Jurkat, Clone E6-1 (cell line): Measurements from ENCODE around the gene KRT33A. TPM values are rescaled to one million over a fixed set of nuclear protein-coding genes. Genes with fewer than 3 reads are reported as not detected.
"Not testable (repeated sequence)": the region's sequence is repeated elsewhere in the genome, so short reads cannot be mapped to it uniquely, and the experiment has no call there.

Experiments used
- DNase-seq: peaks from one replicate; pipeline ENCODE4 v3.0.0-alpha.2; 2011; ENCODE audit warnings: low read depth, low spot score
- H3K4me3 ChIP-seq: 2 replicates; pipeline ENCODE4 v1.5.1; 2011; ENCODE audit warnings: mild to moderate bottlenecking, low read length, control low read depth, moderate library complexity
- polyA plus RNA-seq: library from polyadenylated mRNA; unstranded; fragments of >200 nt; gene quantifications from one replicate; pipeline ENCODE4 v1.2.1, GENCODE V29; 2012; ENCODE audit warnings: missing spikeins; ENCODE audit not compliant: insufficient read length, insufficient read depth

The KRT33A gene
- polyA plus RNA-seq: not detected

DNA sequence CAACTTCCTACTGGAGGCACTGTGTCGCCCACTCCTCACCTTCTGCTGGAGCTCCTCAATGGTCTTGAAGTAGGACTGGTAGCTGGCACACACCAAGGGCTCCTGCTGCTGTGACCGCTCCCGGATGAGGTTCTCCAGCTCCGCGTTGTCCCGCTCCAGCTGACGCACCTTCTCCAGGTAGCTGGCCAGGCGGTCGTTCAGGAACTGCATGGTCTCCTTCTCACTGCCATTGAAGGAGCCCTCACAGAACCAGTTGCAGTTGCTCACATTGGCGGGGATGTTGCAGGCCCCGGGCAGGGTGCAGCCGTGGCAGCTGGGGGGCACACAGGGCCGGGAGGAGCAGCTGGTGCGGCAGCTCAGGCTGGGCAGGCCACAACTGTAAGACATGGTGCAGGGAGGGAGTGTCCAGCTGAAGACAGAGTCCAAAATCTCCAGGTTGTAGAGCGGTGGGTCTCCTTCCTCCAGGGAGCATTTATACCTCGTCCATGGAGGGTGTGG lies at the start of gene KRT33A:
Gene KRT33A, minus strand, starts transcription at position 448 of the 498 bp plus-strand sequence. Its CDS starts 61 bp downstream, at position 387.
- DNase-seq, H3K4me3 ChIP-seq: not testable (repeated sequence)

DNA sequence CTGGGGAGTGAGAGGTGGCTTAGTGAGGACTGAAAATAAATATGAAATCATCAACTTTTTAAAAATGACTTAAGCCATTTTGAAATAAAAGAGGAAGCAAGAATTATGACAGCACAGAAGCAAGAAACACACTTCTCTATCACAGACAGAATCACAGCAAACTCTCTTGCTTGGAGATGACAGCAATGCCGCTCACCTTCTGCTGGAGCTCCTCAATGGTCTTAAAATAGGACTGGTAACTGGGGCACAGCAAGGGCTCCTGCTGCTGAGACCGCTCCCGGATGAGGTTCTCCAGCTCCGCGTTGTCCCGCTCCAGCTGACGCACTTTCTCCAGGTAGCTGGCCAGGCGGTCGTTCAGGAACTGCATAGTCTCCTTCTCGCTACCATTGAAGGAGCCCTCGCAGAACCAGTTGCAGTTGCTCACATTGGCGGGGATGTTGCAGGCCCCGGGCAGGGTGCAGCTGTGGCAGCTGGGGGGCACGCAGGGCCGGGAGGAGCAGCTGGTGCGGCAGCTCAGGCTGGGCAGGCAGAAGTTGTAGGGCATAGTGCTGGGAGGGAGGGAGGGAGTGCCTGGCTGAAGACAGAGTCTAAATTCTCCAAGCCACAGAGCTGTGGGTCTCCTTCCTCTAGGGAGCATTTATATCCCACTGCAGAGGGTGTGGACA lies 46.5 kb upstream of the KRT33A start, which contains the start of gene KRT31:
Gene KRT31, minus strand, starts transcription at position 613 of the 665 bp plus-strand sequence. Its CDS starts 69 bp downstream, at position 544.
- H3K4me3 ChIP-seq: no peak within 1 kb of the TSS
- no peak for DNase-seq

DNA sequence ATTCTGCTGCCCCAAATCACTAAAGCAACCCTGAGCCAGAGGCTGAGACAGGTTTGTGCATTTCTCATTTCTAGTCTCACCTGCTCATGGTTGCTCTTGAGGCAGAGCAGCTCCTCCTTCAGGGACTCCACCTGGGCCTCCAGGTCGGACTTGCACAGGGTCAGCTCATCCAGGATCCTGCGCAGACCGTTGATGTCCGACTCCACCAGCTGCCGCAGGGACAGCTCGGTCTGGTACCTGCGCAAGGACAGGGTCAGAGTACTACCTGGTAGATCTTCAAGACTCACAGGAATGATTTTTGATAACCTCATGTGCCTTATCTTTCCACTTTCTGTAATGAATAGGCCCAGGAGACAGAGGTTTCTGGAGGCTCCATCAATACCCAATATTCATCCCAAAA lies 45.7 kb upstream of the KRT33A start:
- no peak for DNase-seq
- no peak overlapping the region for H3K4me3 ChIP-seq

DNA sequence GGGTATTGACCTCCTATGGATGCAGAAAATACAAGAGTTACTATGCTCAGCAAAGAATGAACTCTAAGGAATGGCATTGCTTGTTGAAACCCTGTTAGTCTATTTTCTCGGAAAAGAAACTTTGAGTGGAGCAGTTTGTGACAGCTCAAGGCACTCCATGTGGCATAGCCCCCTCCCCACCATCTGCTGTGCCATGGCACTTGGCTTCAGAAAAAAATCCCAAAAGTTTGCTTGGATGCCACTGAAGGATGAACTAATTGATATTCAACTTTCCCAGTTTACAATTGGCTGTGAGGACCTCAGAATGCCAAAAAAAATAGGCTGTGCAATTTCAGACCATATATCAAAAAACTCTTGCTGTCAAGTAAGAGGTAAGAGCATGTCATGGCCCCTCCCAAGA lies 45.0 kb upstream of the KRT33A start:
- DNase-seq: no peak
- H3K4me3 ChIP-seq: no peak overlapping the region

DNA sequence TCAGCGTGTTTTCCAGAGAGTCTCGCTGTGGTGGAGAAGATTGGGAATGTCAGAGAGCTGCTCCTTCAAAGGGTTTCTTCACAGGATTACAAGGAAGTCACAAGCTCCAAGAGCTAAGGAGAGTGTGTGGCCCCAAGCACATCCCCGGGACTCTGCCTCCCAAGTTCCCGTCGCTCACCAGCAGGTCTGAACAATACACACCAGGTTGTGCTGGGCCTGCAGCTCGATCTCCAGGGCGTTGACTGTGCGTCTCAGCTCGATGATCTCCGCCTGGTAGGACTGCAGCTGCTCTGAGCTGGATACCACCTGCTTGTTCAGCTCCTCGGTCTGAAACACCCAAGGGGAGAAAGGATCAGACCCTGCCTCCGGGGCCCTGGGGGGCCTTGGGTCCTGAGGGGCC lies 44.4 kb upstream of the KRT33A start:
- H3K4me3 ChIP-seq, DNase-seq: not testable (repeated sequence)

DNA sequence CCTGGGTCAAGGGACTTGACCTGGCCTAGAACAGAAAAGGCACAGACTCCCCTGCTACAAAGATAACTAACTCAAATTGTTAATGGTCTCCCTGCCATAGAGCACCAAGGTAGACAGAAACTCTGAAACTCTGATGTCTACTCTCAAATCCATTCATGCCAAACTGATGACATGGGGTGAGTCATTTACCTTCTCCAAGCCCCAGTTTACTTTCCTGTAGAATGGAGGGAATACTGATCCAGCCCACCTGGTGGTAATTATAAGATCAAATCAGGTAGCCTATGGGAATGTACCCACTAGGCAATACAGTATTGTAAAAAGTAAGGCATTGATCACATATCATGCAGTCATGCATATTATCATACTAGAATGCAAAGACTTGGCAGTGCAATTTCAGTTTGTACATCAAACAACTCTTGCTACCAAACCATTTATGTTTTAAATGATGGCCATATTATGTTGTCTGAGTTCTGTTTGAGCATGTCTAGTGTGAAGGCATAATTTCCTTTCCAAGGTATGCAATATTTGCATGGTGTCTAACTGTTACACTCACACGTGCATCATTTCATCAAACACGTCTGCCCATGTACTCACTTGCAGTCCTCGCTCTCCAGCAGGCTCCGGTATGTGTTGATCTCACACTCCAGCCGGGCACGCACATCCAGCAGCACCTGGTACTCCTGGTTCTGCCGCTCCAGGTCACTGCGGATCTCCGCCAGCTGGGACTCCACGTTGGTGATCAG lies 43.8 kb upstream of the KRT33A start:
- DNase-seq: no peak
- no peak overlapping the region for H3K4me3 ChIP-seq

DNA sequence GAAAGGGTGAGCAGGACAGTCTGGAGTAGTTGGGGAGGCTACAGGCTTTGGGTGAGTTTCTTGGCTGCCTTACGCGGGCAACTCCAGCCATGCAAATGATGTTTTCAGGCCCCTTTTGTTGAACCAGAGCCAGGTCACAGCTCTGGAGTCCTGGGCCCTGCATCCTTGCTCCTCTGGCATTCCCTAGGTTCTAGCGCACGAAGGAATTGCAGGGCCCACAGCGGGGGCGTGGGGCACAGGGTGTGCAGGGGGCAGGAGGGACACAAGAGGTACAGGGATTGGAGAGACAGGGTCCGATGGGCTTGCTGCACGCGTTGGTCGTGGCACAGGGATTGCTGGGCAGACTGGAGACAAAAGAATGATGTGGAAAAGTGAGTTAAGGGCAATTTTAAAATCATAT lies 43.2 kb upstream of the KRT33A start:
- no peak overlapping the region for H3K4me3 ChIP-seq
- no peak for DNase-seq

DNA sequence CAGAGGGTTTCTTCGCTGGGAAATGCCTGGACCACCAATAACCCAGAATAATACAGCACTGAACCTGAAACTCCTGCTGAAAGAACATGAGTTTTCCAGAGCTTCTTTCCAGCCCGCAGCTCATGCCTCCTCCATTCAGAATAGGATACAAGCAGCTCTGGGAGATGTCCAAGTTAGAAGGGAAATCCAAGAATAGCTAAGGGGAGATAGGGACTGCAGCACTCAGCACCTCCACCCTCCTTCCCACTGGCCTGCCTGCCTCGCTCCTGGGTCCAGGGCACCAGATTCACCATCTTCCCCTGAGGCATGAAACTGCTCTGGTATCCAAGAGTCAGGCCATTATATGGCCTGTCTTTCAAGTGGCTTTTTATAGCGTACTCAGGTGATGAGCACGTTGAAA lies 42.7 kb upstream of the KRT33A start:
- no peak for DNase-seq
- H3K4me3 ChIP-seq: no peak overlapping the region

DNA sequence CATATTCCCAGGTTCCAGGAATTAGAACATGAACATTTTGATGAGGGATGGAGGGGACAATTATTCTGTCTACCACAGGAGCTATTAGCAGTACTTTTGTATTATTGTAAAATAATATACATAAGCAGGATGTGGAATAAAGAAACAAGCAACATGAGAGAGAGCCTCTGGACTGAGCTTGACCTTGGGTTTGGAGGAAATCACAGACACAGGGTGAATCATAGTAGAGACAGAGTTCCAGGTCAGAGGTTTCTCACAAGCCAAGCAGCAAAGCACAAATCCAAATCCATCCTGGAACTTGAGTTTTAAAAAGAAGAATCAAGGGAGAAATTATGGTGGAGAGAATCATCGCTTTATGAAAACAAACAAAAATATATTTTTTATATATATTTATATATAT lies 41.6 kb upstream of the KRT33A start:
- H3K4me3 ChIP-seq: no peak overlapping the region
- no peak for DNase-seq

DNA sequence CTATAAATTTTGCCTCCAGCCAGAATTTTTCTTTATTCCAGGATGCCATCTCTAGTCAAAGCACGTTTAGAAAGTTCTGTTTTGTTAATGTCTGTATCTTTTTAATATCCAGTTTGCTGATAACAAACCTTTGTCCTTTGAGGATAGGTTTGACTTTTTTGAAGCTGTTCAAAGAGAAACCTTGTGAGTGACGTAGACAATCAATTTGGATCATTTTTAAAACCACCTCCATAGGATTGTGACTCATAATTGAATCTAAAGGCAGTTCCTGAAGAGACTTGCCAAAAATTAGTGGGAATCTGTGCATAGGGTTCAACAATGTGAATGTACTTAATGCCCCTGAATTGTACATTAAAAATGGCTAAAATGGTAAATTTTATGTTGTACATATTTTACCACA lies 40.9 kb upstream of the KRT33A start:
- DNase-seq: no peak
- no peak overlapping the region for H3K4me3 ChIP-seq

DNA sequence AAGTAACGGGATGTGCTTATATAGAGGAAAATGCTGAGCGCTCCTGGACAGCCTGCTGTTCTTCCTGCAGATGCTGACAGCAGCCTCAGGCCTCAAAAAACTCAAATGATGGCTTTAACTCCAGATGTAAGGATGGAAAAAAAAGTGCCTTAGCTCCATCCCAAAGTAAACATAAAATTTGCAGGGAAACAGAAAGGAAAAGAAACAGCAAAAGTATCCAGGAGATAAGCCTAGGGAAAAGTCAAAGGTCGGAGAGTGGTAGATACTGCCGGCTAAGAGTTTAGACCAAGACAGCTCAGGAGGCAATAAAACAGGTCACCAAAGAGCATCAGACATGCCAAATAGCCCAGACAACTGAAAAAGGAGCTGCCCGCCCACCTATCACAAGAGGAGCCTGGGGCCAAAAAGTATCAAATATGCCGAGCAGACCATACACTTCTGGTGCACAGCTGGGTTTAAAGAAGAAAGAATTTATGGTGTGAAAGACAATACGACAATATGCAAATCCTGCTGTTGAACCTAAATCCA lies 39.8 kb upstream of the KRT33A start:
- no peak overlapping the region for H3K4me3 ChIP-seq
- no peak for DNase-seq

DNA sequence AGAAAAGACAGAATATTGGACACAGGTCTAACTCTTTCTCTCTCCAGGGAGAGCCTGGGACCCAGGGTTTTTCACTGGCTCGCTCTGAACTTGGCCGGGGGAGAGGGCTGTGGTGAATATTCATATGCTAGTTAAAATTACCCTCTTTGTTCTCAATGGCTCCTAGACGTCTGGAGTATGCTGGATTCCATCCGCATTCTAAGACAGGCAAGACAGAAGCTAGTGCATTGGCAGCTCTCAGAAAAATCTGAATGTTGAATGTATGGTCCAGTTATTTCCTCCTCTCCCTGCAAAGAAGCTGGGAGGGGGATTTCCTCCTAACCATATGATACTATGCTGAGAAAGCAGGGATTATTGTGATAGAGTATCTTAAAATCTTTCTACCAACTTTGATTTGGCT lies 37.0 kb upstream of the KRT33A start:
- DNase-seq: no peak
- no peak overlapping the region for H3K4me3 ChIP-seq

DNA sequence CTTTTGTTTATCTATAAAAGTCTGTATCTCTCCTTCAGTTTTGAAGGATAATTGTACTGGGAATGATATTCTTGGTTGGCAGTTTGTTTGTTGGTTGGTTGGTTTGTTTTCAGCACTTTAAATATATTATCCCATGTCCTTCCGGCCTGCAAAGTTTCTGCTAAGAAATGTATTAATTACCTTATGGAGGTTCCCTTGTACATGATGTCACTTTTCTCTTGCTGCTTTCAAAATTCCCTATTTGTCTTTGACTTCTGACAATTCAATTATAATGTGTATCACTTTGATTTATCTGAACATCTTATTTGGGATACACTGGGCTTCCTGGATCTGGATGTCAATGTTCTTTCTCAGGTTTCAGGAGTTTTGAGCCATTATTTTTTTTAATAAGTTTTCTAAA lies 35.6 kb upstream of the KRT33A start:
- no peak for DNase-seq
- H3K4me3 ChIP-seq: no peak overlapping the region

DNA sequence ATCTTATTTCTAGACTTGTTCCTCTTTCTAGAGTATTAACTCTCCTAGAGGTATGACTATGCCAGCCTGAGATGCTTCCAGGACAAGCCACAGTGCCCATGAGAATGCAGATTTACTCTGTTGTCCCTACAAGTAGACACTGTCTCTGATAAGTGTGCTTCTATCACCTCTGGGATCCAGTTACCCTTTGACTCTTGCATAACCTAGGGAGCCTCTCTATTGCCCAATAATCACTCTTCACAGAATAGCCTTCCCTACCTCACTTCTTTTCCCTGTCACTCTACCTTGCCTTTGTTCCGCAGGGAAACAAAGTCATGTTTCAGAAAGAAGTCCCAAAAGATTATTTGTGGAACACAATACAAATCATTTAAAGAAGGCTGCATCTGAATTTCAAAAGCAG lies 33.1 kb upstream of the KRT33A start:
- DNase-seq: no peak
- H3K4me3 ChIP-seq: no peak overlapping the region

DNA sequence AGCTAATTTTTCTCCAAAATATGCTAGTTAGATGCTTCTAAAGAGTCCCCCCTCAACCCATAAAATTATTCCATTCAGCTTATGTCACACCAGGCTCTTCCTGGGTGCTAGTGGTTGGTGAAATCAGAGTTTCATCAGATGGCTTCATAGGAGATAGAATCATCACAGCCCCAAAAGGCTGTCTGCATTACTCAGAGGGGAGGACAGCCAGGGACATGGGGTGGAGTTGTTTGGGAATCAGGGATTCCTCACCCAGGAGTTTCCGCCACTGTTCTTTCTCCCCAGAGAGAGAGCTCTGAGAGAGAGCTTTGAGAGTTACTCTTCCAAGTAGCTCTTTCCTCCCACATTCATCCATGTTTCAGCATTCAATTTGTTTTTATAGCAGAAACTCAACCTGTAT lies 31.8 kb upstream of the KRT33A start:
- H3K4me3 ChIP-seq: no peak overlapping the region
- no peak for DNase-seq

DNA sequence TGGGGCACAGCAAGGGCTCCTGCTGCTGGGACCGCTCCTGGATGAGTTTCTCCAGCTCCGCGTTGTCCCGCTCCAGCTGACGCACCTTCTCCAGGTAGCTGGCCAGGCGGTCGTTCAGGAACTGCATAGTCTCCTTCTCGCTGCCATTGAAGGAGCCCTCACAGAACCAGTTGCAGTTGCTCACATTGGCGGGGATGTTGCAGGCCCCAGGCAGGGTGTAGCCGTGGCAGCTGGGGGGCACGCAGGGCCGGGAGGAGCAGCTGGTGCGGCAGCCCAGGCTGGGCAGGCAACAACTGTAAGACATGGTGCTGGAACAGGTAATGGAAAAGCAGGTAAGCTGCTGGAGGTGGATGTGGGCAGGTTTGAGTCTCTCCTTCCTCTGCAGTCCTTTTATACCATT lies 31.3 kb upstream of the KRT33A start, which contains the start of gene KRT34:
Gene KRT34, minus strand, starts transcription at position 364 of the 400 bp plus-strand sequence. Its CDS starts 60 bp downstream, at position 304.
- H3K4me3 ChIP-seq, DNase-seq: not testable (repeated sequence)

DNA sequence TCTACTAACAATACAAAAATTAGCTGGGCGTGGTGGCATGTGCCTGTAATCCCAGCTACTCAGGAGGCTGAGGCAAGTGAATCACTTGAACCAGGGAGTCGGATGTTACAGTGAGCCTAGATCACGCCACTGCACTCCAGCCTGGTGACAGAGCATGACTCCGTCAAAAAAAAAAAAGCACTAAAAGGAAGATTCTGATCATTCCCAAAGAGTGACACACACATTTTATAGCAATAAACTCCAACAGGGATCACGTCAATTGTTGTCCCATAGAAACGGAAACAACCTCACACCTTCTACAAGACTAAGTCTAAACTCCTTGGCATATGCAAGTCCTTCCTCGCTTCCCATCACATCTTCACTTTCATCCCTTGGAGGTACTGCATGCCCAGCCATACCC lies 29.5 kb upstream of the KRT33A start:
- not testable (repeated sequence) for H3K4me3 ChIP-seq, DNase-seq

DNA sequence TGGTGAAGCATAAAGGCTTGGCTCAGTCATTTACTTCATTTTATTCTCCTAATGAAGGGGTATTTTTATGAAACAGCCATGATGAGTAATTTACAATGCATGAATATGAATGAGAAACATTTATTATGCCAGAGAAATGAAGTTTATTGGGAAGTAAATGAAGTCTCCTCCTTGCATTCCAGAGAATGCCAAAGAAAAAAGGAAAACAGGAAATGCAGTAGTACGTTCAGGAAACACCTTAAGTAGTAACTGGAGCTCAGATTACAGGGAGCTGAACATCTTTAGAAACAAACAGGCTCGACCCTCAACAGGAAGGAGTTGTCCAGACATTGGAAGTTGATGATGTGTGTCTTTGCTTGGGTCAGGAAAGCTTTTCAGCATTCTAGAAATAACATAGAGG lies 26.9 kb upstream of the KRT33A start:
- no peak for DNase-seq
- no peak overlapping the region for H3K4me3 ChIP-seq

DNA sequence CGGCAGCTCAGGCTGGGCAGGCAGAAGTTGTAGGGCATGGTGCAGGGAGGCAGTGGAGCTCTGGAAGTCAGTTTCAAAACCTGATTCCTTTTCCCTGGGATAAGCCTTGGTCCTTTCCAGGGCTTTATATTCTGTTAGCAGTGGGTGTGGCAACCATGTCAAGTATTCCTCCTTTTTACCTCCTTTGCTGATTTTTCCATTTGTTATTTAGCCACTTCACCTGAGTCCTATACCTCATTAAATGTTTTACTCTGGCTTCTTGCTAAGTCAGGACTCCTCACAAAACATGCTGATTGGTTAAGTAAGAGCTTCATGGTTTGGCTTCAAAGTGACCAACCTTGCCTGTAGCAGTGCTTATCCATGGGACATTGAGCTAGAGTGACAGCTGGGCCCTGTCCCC lies 19.1 kb upstream of the KRT33A start, which contains the start of gene KRT33B:
Gene KRT33B, minus strand, starts transcription at position 101 of the 400 bp plus-strand sequence. Its CDS starts 63 bp downstream, at position 38.
- no peak within 1 kb of the TSS for H3K4me3 ChIP-seq
- DNase-seq: no peak

DNA sequence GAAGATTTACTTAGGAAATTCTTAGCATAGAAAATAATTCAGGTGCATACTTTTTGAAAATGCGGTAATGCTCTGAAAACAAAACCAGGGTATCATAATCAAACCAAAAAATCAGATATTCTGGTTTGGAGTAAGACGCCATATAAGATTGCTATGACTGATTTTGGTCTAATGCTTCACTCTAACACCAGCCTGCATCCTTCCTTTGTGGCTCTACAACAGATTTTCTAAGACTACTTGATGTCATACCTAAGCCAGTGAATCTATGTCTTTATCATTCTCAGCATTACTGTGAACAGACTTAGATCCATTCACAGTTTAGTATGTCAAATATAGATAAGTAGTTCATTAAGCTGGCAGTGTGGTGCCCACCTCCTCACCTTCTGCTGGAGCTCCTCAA lies 18.4 kb upstream of the KRT33A start:
- DNase-seq: no peak
- no peak overlapping the region for H3K4me3 ChIP-seq
